ENCODE data around the gene SHROOM3.
"Not testable (repeated sequence)": the region's sequence is repeated elsewhere in the genome, so short reads cannot be mapped to it uniquely, and the experiment has no call there.

SHROOM3 gene

DNA sequence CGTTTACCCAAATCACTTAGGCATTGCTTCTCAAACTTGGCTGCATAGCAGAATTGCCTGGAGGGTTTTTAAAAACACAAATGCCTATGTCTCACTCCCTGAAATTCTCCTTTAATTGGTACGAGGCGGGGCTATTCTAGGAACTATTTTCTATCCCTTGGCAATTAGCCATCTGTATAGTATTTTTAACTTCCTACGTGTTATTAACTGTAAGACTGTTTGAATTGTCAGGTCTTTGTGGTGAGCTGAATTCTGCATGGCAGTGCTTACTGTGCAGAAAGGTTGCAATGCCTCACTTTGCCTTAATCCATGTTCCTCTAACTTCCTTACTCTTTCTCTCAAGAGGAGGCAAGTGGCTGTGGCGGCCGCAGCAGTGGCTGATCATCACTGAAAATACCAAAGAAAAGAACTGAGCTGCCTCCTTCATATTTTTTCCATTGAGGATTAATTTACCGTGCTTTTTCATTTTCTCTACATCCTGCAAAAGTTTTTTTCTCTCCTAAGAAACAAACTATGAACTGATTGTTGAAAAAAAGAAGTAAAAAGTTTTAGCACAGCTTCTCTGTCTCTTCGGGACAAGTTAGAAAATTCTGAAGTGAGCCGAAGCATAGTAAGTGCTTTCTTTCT is at the start of gene SHROOM3:
TSS of gene SHROOM3 (plus strand) at position 329 of the 627 bp plus-strand sequence. CDS start 824 bp downstream, outside the sequence.
- DNase-seq, result peak; percentile 23
- in situ Hi-C loops (cut with MboI; ENCODE audit: low pct_unique_long_range_greater_than_20kb, low sequenced_read_pairs), result no loop called here

DNA sequence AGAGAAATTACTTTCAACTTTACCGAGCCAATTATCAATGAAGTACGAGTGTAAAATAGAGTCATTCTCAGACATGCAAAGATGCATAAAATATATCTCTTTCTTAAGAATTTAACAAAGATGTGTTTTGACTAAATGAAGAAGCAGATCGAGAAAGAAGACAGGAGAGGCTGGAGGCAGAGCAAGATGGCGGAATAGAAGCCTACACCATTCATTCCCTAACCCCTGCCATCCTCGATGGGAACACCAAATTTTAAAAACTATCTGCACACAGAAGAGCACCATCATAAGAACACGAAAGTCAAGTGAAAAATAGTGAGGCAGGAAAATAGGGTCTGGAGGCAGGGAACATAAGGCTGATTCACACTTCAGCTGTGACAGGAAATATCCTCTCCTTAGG is 49.1 kb upstream of the SHROOM3 start:
- DNase-seq, result no peak
- in situ Hi-C loops (cut with MboI; ENCODE audit: low pct_unique_long_range_greater_than_20kb, low sequenced_read_pairs), result no loop called here

DNA sequence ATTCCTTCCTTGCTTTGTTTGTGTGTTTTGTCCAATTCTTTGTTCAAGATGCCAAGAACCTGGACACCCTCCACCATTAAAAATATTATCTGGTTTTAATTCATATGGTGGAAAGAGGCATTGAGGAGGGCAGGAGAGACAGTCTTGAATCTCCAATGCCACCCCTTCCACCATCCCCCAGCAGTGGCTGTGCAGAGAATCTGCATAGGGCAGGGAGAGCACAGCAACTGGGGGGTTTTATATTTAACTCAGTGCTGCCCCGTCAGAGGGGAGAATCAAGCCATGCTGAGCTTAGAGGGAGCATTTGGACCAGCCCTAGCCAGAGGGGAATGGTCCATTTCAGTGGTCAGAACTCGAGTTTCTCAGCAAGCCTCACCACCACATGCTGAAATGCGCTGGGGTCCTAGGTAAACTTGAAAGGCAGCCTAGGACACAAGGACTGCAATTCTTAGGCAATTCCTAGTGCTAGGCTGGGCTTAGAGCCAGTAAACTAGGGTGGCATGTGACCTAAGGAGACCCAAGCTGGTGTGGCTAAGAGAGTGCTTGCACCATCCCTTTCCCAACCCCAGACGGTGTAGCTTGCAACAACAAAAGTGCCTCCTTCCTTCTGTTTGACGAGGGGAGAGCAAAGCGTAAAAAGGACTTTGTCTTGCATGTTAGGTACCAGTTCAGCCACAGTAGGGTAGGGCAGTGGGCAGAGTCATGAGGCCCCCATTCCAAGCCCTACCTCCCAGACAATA is 48.3 kb upstream of the SHROOM3 start:
- no peak for DNase-seq
- in situ Hi-C loops (cut with MboI; ENCODE audit: low pct_unique_long_range_greater_than_20kb, low sequenced_read_pairs), result no loop called here

DNA sequence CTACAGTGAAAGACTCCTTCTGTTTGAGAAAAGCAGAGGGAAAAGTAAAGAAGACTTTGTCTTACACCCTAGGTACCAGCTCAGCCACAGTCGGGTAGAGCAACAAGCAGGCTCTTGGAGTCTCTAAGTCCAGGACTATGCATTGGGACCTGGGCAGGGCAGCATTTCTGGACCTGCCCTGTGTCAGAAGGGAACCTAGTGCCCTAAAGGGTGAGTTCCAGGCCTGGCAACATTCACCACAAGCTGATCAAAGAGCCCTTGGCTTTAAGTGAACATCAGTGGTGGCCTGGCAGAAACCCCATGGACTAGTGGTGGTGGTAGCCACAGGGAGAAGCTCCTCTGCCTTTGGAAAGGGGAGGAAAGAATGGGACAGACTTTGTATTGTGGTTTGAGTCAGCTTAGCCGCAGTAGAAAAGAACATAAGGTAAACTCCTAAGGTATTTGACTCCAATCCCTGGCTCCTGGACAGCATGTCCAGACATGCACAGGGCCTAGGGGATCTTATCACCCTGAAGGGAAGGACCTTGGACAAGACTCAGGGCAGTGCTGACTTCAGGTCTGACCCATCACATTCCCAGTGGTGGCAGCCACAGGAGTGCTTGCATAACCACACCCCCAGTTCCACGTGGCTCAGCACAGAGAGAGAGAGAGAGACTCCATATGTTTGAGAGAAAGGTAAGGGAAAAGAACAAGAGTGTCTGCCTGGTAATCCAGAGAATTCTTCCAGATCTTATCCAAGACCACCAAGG is 46.7 kb upstream of the SHROOM3 start:
- DNase-seq, result no peak
- in situ Hi-C loops (cut with MboI; ENCODE audit: low pct_unique_long_range_greater_than_20kb, low sequenced_read_pairs), result no loop called here

DNA sequence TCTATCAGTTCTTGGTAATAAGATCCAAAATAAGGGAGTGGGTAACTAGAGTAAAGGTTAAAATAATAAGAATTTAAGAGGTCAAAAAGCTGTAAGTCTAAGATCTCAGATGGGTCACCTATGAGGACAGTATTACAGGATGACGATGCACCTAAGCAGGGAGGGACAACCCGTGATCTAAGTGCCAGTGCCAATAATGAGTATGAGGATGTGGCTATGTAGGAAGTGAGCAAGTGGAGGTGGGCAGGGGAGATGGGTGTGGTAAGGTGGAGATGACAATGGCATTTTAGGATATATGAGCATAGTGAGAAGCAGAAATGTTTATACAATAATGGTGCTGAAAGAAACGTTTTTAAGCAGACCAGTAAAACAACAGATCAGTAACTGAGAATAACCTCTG is 33.4 kb upstream of the SHROOM3 start:
- in situ Hi-C loops (cut with MboI; ENCODE audit: low pct_unique_long_range_greater_than_20kb, low sequenced_read_pairs), result no loop called here
- DNase-seq, result no peak

DNA sequence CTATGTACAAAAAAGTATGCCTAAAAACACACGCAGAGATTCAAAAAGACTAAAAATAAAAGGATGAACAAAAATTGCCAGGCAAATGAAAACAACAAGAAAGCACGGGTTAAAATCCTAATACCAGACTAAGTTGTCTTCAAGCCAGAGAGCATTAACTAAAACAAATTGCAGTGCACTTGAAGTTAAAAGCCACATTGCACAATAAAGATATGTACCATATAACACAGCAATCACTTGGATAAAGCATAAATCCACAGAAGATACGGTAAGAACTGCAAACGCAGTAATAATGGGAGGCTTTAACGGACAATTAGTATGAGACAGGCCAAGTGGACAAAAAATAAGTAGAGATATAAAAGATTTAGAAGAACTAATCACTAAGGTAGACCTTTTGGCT is 28.9 kb upstream of the SHROOM3 start:
- in situ Hi-C loops (cut with MboI; ENCODE audit: low pct_unique_long_range_greater_than_20kb, low sequenced_read_pairs), result no loop called here
- no peak for DNase-seq

DNA sequence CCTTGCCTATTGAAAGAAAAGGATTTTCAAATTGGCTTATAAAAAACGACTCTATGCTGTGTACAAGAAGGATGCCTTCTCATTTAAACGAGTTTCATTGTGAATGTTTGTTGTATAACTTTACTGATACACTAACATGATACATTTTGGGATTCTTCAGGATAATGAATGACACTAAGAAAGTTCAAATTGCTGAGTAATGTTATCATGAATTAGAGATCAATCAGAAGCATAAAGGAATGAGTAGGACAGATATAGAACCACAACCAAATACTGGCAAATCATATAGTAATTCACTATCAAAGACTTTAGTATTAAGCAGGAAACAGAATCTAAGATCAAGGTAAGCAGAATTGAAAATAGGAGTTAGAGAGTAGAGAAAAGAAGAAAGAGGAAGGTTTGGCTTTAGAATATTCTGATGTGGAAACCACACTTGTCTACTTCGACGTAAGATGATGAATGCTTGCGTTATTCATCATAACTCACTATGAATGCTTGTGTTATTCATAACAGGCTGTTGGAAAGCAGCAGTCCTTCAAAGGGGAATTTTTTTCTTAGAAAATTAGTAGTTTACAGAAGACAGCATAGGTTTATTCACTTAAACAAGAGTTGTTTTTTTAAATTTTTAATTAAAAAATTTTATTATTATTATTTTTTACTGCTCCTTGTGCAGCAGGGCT is 27.4 kb upstream of the SHROOM3 start:
- in situ Hi-C loops (cut with MboI; ENCODE audit: low pct_unique_long_range_greater_than_20kb, low sequenced_read_pairs), result no loop called here
- no peak for DNase-seq

DNA sequence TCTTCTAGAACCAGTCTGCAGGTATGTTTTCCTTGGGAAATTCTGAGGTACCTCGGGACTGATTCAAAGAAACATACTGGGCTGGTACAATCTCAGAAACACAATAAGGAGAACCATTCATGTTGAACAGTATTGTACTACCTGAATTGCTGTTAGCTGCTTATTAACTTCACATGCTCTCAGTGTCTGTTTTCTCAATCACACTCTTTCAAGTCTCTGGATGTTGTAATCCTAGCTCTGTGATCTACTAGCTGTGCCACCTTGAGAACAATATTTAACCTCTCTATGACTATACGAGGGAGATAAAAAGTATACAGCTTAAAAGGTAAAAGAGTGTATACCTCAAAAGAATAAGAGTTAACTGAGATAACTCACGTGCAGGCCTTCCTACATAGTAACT is 24.4 kb upstream of the SHROOM3 start:
- in situ Hi-C loops (cut with MboI; ENCODE audit: low pct_unique_long_range_greater_than_20kb, low sequenced_read_pairs), result no loop called here
- DNase-seq, result no peak

DNA sequence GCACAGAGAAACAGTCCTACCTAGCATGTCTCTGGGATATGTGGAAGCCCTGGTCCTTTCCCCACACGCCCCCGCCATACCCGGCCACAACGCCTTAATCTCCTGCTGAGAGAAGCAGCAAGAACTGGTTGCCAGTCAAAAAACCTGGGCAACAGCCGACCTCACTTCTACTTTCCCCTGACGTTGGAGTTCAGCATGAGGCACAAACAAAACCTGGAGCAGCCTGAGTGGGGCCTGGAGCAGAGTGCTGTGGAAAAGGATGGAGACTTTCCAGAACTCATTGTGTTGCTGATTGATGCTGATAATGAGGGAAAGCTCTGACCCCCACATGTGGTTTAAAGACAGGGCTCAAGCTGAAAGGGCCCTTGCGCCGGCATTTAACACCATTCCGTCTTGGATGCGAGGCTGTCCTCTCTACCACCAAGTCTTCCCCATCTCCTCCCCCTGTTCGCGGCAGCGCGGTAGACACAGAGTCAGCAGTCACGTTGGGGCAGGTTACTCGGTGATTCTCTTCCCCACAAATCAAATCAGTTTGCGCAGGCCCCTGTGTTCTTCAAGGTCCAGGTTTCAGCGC is 14.8 kb upstream of the SHROOM3 start:
- in situ Hi-C loops (cut with MboI; ENCODE audit: low pct_unique_long_range_greater_than_20kb, low sequenced_read_pairs), result no loop called here
- DNase-seq, result no peak

DNA sequence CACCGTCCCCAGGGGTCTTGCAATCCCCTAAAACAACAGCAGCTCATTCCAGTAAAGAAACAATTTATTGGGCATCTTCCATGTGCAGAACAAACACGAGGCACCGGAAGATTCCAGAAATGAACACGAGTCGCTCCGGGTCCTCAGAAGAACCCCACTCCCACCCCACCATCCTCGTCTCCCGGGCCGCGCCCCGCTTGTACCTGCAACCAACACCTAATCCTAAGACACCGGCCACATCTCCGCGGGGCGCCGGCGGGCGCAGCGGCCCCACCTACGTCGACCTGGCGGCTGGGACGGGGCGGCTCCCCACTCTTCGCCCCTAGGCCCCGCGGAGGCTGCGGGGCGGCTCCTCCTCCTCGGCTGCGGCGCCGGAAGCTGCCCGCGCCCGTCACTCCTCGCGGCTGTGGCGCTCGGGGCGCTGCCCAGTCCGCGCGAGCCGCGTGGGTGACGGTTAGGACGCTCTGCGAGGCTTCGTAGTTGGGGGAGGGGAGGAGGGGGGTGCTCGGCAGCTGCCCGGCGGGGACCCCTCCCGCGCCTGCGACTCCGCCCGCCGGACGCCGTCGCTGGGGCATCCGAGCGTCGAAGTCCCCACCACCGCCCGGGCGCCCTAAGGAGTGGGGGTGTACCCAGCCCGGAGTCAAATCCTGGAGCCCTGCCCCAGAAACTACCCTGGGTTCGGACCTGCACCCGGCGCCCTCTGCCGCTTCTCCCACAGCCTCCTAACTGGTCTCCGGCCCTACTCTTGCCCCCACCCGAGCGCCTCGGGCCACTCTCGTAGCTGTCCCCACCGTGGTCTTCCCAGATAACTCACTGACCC is 14.1 kb upstream of the SHROOM3 start, which contains the start of gene CCDC158:
TSS of gene CCDC158 (minus strand) at position 380 of the 820 bp plus-strand sequence. CDS start 17,934 bp downstream, outside the sequence.
- in situ Hi-C loops (cut with MboI; ENCODE audit: low pct_unique_long_range_greater_than_20kb, low sequenced_read_pairs), result no loop called here
- DNase-seq, result no peak

DNA sequence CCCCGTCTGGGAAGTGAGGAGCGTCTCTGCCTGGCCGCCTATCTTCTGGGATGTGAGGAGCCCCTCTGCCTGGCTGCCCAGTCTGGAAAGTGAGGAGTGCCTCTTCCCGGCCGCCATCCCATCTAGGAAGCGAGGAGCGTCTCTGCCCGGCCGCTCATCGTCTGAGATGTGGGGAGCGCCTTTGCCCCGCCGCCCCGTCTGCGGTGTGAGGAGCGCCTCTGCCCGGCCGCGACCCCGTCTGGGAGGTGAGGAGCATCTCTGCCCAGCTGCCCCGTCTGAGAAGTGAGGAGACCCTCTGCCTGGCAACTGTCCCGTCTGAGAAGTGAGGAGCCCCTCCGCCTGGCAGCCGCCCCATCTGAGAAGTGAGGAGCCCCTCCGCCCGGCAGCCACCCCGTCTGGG is 11.9 kb upstream of the SHROOM3 start:
- in situ Hi-C loops (cut with MboI; ENCODE audit: low pct_unique_long_range_greater_than_20kb, low sequenced_read_pairs); DNase-seq: not testable (repeated sequence)

DNA sequence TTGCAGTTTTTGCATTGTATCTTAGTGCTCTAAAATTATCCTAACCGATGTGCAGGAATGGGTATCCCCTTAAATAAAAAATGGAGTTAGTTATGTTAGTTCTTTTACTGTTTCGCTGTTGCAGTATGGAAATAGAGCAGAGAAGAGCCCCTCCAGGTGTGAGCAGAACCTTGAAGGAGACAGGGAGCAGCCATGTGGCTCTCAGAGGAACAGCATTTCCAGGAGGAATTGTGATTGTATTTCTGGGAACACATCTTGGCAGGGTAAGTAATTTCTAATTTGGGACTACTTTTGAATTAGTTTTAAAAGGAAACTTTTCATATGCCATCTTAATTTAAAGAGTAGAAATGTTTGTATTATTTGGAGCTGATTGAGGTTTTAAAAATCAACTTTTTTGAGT is 8.8 kb upstream of the SHROOM3 start:
- DNase-seq, result no peak
- in situ Hi-C loops (cut with MboI; ENCODE audit: low pct_unique_long_range_greater_than_20kb, low sequenced_read_pairs), result no loop called here

DNA sequence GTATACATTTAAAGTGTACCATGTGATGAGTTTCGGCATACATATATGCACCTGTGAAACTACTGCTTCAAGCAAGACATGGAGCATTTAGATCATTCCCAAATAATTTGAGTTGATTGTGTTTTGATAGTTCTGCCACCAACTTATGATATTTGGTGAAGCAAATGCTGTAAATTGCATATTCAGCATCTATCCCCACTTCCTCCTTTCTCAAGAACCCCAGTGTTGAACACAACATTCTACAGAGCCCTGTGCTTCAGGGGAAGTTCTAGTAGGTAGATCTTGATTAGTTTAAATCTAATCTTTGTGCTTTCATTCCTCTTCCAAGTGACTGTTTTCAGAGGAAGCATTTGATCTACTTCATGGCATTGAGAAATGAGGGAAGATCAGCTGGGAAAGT is 5.4 kb upstream of the SHROOM3 start:
- in situ Hi-C loops (cut with MboI; ENCODE audit: low pct_unique_long_range_greater_than_20kb, low sequenced_read_pairs), result no loop called here
- DNase-seq, result peak; percentile 31

DNA sequence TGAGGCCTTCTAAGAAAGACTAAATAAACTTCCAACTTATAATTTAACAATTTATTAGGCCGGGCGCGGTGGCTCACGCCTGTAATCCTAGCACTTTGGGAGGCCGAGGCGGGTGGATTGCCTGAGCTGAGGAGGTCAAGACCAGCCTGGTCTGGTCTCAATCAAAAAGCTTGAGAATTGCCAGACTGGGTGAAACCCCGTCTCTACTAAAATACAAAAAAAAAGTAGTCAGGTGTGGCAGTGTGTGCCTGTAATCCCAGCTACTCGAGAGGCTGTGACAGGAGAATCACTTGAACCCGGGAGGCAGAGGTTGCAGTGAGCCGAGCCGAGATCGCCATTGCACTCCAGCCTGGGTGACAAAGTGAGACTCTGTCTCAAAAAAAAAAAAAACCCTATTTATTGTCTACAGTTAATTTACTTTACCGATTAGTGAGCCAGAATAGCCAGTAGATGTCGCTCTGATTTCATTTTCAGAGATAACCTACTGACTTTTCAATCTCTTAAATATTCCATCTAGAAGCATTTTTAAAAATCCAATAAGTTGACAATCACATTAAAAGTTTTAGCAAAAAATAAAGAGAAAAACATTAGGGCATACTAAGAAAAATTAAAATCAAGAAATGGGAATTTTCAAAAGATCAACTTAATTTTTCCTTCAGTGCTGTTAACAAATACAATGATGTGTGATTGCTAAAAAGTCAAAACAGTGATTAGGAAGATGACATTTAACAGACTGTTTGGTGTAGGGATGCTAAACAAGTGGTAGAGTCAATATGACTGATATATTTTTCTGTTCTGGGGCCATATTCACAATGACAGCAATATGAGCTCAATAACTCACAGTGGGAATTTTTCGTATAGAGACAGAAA is 4.3 kb upstream of the SHROOM3 start:
- in situ Hi-C loops (cut with MboI; ENCODE audit: low pct_unique_long_range_greater_than_20kb, low sequenced_read_pairs), result no loop called here
- peak; percentile 47 for DNase-seq

DNA sequence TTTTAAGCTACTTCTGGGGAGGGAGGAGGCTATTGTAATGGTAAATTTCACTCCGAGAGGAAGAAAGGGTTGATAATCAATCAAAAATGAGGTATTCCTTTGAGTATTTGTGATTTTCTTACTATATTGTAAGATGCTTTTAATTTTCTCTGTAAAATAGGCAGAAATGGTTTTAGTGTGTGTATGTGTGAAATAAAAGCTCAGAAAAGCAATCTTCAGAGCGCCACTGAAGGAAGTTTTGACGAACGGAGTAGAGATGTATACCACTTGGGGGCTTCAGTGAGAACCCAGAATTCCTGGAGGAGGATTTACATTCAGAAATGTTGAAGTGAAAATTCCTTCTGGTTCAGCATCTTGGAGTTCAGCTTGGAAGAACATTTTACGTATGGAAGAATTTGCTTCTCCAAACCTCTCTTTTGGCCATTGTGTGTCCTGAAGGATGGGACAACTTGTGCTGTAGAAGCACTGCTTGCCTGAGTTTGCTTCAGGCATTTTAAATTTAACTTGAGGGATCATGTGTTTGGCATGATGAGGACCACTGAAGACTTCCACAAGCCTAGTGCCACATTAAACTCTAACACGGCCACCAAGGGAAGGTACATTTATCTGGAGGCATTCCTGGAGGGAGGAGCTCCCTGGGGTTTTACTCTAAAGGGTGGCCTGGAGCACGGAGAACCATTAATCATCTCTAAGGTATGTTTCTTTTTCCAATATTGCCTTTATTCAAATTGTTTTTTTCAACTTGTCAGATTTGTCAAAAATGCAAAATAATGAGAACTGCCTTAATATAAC is 695 bp downstream of the SHROOM3 start:
- in situ Hi-C loops (cut with MboI; ENCODE audit: low pct_unique_long_range_greater_than_20kb, low sequenced_read_pairs), result no loop called here
- no peak for DNase-seq

DNA sequence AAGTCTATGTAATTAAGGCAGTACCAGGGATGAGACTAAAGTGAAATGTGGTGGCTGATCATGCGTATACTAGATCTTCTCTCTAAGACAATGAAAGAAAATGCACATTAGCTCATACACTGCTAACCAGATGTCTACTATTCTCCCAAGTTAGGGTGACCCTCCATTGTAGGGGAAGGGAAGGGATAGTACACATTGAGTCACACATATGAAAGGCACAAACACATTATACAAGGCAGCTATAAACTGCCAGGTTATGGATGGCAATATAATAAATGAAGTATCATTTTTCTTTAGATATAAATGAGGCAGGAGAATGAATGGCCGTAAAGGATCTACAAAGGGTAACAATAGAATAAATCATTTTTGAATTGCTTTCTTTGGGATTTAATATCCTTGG is 4.5 kb downstream of the SHROOM3 start:
- in situ Hi-C loops (cut with MboI; ENCODE audit: low pct_unique_long_range_greater_than_20kb, low sequenced_read_pairs), result no loop called here

DNA sequence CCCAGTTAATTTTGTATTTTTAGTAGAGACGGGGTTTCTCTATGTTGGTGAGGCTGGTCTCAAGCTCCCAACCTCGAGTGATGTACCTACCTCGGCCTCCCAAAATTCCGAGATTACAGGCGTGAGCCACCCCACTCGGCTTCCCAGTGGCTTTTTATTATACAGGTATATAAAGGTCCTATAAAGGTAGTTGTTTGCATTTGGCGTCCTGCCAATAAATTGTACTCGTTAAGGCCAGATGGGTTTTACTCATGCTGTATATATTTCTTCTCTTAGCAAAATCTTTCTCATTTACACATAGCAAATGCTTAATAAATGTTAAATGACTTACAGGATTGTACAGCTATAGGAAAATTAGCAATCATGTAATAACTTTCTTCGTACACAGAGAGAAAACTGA is 6.9 kb downstream of the SHROOM3 start:
- DNase-seq, result no peak
- in situ Hi-C loops (cut with MboI; ENCODE audit: low pct_unique_long_range_greater_than_20kb, low sequenced_read_pairs), result no loop called here

More for the DNA sequence above, 4.5 kb downstream of the SHROOM3 start:
- DNase-seq, result no peak
